Heart left ventricle (tissue), 16 donors: Measurements from ENCODE around the gene WWOX. TPM values are rescaled to one million over a fixed set of nuclear protein-coding genes. Genes with fewer than 3 reads are reported as not detected.

Source experiments
- ATAC-seq, 4 donors: fragments of 200-7000 bp; cut with Tn5 transposase; one replicate each; pipeline ENCODE4 v1.9.1; 2020 to 2022; ENCODE audit warnings: moderate library complexity in 4 of 4, mild to moderate bottlenecking in 3 of 4, moderate number of reproducible peaks in 1 of 4
- DNase-seq, 5 donors: peaks; one replicate each; pipeline ENCODE4 v3.0.0-alpha.2; 2020
- H3K27ac ChIP-seq, 12 donors: fragments of 200-600 bp; sonication (generic) in 4 of 12; one replicate each; pipeline versions ENCODE4 v1.5.0 to v1.8.0; 2016 to 2022; ENCODE audit warnings: mild to moderate bottlenecking in 2 of 12
- H3K27me3 ChIP-seq, 9 donors: fragments of 200-600 bp; sonication (generic) in 2 of 9; one replicate each; pipeline versions ENCODE4 v1.5.1 to v1.8.0; 2016 to 2022; ENCODE audit warnings: mild to moderate bottlenecking in 3 of 9
- H3K36me3 ChIP-seq, 9 donors: fragments of 200-600 bp; sonication (generic) in 2 of 9; one replicate each; pipeline versions ENCODE4 v1.5.0 to v1.8.0; 2018 to 2022; ENCODE audit warnings: mild to moderate bottlenecking in 2 of 9
- H3K4me1 ChIP-seq, 12 donors: fragments of 200-600 bp; sonication (generic) in 4 of 12; one replicate each; pipeline versions ENCODE4 v1.5.0 to v1.8.0; 2016 to 2022; ENCODE audit warnings: mild to moderate bottlenecking in 3 of 12
- H3K4me3 ChIP-seq, 12 donors: fragments of 200-600 bp; sonication (generic) in 4 of 12; one replicate each; pipeline versions ENCODE4 v1.5.0 to v1.8.0; 2017 to 2022; ENCODE audit warnings: mild to moderate bottlenecking in 9 of 12, moderate library complexity in 4 of 12
- H3K9me3 ChIP-seq, 12 donors: fragments of 200-600 bp; sonication (generic) in 4 of 12; one replicate each; pipeline versions ENCODE4 v1.5.0 to v1.8.0; 2016 to 2022; ENCODE audit warnings: mild to moderate bottlenecking in 1 of 12
- POLR2A ChIP-seq, 2 donors: fragments of 450-650 bp; IDR thresholded peaks; one replicate each; pipeline ENCODE4 v1.6.1; 2017; ENCODE audit warnings: antibody characterized with exemption in 2 of 2, mild to moderate bottlenecking in 2 of 2, moderate library complexity in 2 of 2
- WGBS, 4 donors: extraction: QIAGEN DNeasy Blood & Tissue Kit in 2 of 4; methylation state at CpG; one replicate each; pipeline versions ENCODE4 v1.1.5 to v1.1.7; 2013 to 2018; 5-methylcytosine and 5-hydroxymethylcytosine counted together
- intact Hi-C, 10 donors: fragments of 100-400 bp; cut with DNase I; formaldehyde crosslinking; loops; one replicate each; pipeline versions ENCODE4 v1.11.1 to v1.14.2; 2022
- polyA plus RNA-seq, 2 donors: library from polyadenylated mRNA; stranded (reverse); fragments of 200-250 nt; gene quantifications; one replicate each; pipeline ENCODE4 v1.2.3, GENCODE V29; 2013
- total RNA-seq, 9 donors: library from RNA; depleted of rRNA in 2 of 9; stranded (reverse); fragments of >200 nt in 2 of 9; fragmentation: NEBNext Ultra II Directional in 3 of 9; extraction: Animal tissue kit (Norgen Biotek cat#: 25700) in 3 of 9; gene quantifications; one replicate each; pipeline versions ENCODE4 v1.1.0 to v1.2.4, GENCODE V29; 2016 to 2023
- TF ChIP-seq, protein P1 (sequence below), 12 donors: fragments of 200-600 bp; sonication (generic) in 4 of 12; IDR thresholded peaks; one replicate each; pipeline versions ENCODE4 v1.5.0 to v1.8.0; 2018 to 2022; ENCODE audit warnings: antibody characterized with exemption in 12 of 12, mild to moderate bottlenecking in 5 of 12
- donor health status: ischemic (EF 13 %, LVEDD 7.1; RV severe dilation, severe dysfunction).
- donor health status: healthy with polysubstance abuse.
- donor health status: DM: no; HTN: yes; CAD: no.
- donor health status: DM: no; HTN: no; CAD: no.
- donor health status: ischemic (EF 25% LVEDD 6.9; RV normal size, moderate dysfunction).
- donor health status: ischemic (EF 25% LVEDD 5.7; RV mildly dilated, moderate dysfunction).
- donor health status: healthy.
- donor health status: DM: yes; HTN: yes; CAD: no.
- donor health status: ischemic (EF 35%, LVEDD 5.7; RV mildly dilated, moderate dysfunction).
- donor health status: nonischemic (EF 11% LVEDD 7.7; RV severe dilation, severe dysfunction).
- donor health status: DM: yes; HTN: yes; CAD: no.
- donor health status: PGD.
- donor health status: ischemic (EF 29% LVEDD 5.4; RV normal size, mild dysfunction).
- donor health status: nonischemic (EF 23%, LVEDD 6.1; RV moderate dilation, normal function).

The WWOX gene
- total and polyA plus RNA-seq, 11 donors = 4.3 to 18.3 (median 9.1) TPM

GRCh38 chr16:78515421-78515820 lies 416.0 kb downstream of the WWOX start:
- ATAC-seq = no peak
- no peak overlapping the region for H3K4me3 ChIP-seq
- DNase-seq = no peak
- H3K4me1 ChIP-seq = no peaks in the 10 kb centered on the region
- TF ChIP-seq, protein P1, sequence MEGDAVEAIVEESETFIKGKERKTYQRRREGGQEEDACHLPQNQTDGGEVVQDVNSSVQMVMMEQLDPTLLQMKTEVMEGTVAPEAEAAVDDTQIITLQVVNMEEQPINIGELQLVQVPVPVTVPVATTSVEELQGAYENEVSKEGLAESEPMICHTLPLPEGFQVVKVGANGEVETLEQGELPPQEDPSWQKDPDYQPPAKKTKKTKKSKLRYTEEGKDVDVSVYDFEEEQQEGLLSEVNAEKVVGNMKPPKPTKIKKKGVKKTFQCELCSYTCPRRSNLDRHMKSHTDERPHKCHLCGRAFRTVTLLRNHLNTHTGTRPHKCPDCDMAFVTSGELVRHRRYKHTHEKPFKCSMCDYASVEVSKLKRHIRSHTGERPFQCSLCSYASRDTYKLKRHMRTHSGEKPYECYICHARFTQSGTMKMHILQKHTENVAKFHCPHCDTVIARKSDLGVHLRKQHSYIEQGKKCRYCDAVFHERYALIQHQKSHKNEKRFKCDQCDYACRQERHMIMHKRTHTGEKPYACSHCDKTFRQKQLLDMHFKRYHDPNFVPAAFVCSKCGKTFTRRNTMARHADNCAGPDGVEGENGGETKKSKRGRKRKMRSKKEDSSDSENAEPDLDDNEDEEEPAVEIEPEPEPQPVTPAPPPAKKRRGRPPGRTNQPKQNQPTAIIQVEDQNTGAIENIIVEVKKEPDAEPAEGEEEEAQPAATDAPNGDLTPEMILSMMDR (IDR thresholded peaks at IDR 0.05) = no peak
- no peak for TF ChIP-seq POLR2A (IDR thresholded peaks at IDR 0.05)
- intact Hi-C loops = no loop called here
- no peaks in the 10 kb centered on the region for H3K9me3 ChIP-seq
- no peak overlapping the region for H3K27ac ChIP-seq
- no peaks in the 10 kb centered on the region for H3K27me3 ChIP-seq
- no peaks in the 10 kb centered on the region for H3K36me3 ChIP-seq
- WGBS, 4 donors = 94 to 96% (median 95%) methylated on average over 14 of the region's 14 CpGs

GRCh38 chr16:78516006-78516736 lies 416.7 kb downstream of the WWOX start:
- no peak for TF ChIP-seq POLR2A (IDR thresholded peaks at IDR 0.05)
- TF ChIP-seq, protein P1 (IDR thresholded peaks at IDR 0.05) = no peak
- 87 to 92% (median 90%) methylated on average over 9 of the region's 9 CpGs for WGBS, 4 donors
- ATAC-seq (no peak), DNase-seq (no peak)
- no peak overlapping the region for H3K27ac ChIP-seq
- H3K36me3 ChIP-seq = no peaks in the 10 kb centered on the region
- no peaks in the 10 kb centered on the region for H3K9me3 ChIP-seq
- intact Hi-C loops = no loop called here
- H3K4me1 ChIP-seq = no peaks in the 10 kb centered on the region
- H3K27me3 ChIP-seq = no peaks in the 10 kb centered on the region
- no peak overlapping the region for H3K4me3 ChIP-seq

GRCh38 chr16:78519896-78520295 lies 420.4 kb downstream of the WWOX start:
- TF ChIP-seq, protein P1 (IDR thresholded peaks at IDR 0.05) = no peak
- TF ChIP-seq POLR2A (IDR thresholded peaks at IDR 0.05) = no peak
- no peak overlapping the region for H3K4me3 ChIP-seq
- H3K27ac ChIP-seq = no peak overlapping the region
- ATAC-seq (no peak), DNase-seq (no peak)
- intact Hi-C loops = no loop called here
- no peaks in the 10 kb centered on the region for H3K36me3 ChIP-seq
- H3K27me3 ChIP-seq = no peaks in the 10 kb centered on the region
- no peaks in the 10 kb centered on the region for H3K9me3 ChIP-seq
- H3K4me1 ChIP-seq = peaks cover 0 to 9% (median 0%) of the 10 kb centered on the region in 12 donors
- 96 to 98% (median 97%) methylated on average over 8 of the region's 8 CpGs for WGBS, 4 donors

DNA sequence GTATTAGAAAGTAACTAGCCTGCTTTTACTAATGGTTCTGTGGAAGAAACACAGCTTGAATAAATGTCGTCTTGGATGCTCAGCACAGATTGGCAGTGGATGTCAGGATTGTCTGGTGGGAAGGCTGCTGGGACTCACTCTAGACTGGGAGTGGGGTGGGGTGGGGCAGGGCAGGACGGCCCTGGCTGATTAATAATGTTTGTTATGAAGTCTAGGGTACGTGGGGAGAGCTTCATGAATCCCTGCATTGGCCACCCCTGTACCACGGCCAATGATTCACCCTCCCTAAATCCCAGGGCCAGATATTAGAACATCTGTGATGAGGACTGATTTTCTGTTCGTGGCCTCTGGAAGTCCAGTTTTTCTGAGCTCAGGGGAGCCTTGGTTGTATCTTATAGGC lies 421.0 kb downstream of the WWOX start:
- DNase-seq = no peak
- intact Hi-C loops = no loop called here
- Histone ChIP-seq H3K4me1 (peaks cover 0 to 9% (median 0%) of the 10 kb centered on the region in 12 donors), H3K27ac (no peak overlapping the region), H3K36me3 (no peaks in the 10 kb centered on the region), H3K9me3 (no peaks in the 10 kb centered on the region), H3K4me3 (no peak overlapping the region), H3K27me3 (no peaks in the 10 kb centered on the region)
- TF ChIP-seq, protein P1 (IDR thresholded peaks at IDR 0.05) = no peak
- no peak for TF ChIP-seq POLR2A (IDR thresholded peaks at IDR 0.05)
- ATAC-seq = no peak
- WGBS, 4 donors = 82 to 96% (median 91%) methylated on average over 5 of the region's 5 CpGs
